ENCODE results near the gene MYL4.
"Not testable (repeated sequence)": the region's sequence is repeated elsewhere in the genome, so short reads cannot be mapped to it uniquely, and the experiment has no call there.

The MYL4 gene

DNA sequence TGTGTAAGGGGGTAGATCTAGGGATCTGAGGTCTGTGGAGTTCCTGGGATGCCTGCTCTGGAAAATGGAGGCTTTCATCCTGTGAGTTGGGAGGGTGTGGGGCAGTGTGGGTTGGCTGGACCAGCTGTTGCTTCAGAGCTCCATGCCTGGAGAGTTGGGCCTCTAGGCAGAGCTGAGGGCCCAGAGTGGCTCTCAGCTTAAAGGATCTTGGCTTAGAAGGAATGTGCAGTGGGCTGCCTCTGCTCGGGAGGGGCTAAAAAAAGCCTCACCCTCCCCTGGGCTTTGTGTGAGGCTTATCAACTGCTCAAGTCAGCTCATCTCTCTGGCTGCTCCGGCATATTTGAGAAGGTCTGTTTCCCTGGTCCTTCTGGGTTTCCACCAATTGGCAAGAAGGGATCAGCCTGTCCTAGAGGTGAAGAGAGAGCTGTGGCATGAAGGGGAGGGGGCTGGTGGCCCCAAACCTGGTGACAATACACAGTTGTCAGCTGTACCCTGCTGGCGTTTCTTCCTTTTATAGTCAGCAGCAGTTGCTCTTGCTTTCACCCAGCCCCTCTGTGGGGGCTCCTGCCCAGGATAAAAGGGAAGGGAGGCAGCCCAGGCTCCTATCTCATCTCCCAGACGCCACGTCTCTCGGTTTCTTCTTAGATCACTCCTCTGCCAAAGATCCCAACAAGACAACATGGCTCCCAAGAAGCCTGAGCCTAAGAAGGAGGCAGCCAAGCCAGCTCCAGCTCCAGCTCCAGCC lies at the start of gene MYL4:
Gene MYL4, plus strand, starts transcription at position 605 of the 745 bp plus-strand sequence. Its CDS starts 75 bp downstream, at position 680.
- no peak for DNase-seq

DNA sequence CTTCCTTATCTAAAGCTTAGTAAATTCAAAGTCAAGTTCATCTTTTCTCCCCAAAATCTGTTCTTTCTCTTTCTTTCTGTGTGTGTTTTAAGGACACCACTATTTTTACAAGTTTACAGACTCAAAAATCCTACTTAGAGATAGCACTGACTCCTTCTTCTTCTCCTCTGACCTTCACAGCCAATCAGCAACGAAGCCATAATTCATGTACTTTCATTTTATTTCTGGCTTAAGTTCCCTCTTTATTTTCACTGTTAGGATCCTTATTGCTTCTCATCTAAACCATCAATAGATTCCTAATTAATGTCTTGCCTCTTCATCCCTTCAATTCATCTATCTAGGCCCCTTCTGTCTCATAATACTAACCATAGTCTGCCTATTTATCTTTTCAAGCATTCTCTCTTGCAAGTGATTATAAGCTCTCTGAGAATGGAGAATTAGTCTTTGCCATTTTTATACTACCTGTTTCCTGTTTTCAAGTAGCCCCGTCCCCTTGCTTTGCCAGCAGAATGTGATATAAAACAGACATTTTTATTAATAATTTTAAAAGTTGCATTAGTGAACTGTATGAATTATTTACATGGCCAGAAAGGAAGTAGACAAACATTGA lies 47.0 kb upstream of the MYL4 start:
- DNase-seq, result no peak

DNA sequence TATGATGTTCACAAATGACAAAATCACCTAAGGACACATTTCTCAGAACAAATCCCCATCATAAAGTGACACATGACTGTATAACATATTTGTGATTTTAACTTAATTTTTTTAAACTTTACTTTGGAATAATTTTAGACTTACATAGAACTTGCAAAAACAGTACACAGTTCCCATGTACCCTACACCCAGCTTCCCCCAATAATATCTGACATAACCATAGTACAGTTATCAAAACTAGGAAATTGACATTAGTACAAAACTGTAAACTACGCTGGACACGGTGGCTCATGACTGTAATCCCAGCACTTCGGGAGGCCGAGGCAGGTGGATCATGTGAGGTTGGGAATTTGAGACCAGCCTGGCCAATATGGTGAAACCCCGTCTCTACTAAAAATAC lies 44.9 kb upstream of the MYL4 start:
- DNase-seq, result no peak

DNA sequence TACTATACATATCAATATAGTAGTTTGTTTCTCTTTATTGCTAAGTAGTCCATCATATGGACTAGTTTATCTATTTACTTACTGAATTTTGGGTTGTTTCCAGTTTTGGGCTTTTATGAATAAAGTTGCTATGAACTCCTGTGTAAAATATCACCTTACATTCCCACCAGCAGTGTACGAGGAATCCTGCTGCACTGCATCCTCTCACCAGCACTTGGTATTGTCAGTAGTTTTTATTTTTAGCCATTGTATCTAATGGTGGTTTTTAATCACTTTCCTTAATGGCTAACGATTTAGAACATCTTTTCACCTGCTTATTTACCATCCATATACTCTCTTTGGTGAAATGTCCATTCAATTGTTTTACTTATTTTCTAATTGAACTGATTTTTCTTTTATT lies 44.0 kb upstream of the MYL4 start:
- DNase-seq, result no peak

DNA sequence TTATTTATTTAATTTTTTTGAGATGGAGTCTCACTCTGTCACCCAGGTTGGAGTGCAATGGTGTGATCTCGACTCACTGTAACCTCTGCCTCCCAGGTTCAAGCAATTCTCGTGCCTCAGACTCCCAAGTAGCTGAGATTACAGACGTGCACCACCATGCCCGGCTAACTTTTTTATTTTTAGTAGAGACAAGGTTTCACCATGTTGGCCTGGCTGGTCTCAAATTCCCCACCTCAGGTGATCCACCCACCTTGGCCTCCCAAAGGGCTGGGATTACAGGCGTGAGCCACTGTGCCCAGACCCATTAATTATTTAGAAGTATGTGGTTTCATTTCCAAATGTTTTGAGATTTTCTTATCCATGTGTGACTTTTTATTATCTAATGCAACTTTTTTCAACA lies 42.3 kb upstream of the MYL4 start:
- not testable (repeated sequence) for DNase-seq

DNA sequence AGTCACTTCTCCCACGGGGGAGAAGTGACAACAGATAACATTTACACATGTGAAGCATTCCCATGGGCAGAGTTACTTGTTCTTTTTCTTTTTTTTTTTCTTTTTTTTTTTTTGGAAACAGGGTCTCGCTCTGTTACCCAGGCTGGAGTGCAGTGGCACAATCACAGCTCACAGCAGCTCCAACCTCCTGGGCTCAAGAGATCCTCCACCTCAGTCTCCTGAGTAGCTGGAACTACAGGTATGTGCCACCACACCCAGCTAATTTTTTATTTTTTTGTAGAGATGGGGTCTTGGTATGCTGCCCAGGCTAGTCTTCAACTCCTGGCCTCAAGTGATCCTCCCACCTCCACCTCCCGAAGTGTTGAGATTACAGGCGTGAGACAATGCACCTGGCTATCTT lies 40.3 kb upstream of the MYL4 start:
- not testable (repeated sequence) for DNase-seq

DNA sequence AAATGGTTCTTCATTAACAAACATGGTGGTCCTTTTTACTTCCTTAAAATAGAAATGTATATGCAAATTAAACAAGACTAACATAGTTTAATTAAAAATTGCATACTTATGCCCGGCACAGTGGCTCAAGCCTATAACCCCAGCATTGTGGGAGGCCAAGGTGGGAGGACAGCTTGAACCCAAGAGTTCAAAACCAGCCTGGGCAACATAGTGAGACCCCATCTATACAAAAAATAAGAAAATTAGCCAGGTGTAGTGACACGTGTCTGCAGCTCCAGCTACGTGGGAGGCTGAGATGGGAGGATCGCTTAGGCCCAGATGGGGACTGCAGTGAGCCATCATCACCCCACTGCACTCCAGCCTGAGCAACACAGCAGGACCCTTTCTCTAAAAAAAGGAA lies 38.4 kb upstream of the MYL4 start:
- no peak for DNase-seq

DNA sequence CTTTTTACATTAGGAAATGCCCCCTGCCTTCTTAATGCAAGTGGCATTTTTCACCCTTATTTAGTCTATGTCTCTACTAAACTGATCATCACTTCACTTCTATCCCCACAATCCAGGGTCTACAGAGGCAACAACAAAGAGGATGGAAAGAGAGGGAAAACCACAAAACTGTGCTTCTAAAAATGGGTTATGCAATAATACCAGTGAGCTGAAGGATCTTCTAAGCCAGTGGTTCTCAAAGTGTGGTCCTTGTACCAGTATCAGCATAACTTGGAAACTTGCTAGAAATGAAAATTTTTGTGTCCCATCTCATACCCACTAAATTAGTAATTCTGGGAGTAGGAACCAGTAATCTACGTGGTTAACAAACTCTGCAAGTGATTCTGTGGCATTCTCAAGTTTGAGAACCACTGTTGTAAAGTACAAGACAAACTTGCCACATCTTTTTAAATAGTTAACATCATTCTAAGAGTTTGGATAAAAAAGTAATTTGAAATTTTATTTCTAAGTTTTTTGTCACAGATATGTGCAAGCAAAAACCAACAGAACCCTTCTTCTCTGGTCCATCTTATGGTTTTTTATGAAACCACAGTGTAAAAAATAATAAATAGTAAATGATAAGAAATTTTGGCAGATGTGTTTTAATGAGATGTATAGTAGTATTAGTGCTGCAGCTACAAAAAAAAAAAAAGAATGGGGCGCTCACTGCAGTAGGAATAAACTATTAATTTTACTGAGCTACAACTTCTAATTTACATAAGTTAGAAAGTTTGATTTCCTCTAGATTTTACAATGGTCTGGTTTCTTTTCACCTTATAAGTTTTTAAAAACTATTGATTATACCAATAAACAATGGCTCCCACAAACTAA lies 36.2 kb upstream of the MYL4 start:
- peak; percentile 32 for DNase-seq

DNA sequence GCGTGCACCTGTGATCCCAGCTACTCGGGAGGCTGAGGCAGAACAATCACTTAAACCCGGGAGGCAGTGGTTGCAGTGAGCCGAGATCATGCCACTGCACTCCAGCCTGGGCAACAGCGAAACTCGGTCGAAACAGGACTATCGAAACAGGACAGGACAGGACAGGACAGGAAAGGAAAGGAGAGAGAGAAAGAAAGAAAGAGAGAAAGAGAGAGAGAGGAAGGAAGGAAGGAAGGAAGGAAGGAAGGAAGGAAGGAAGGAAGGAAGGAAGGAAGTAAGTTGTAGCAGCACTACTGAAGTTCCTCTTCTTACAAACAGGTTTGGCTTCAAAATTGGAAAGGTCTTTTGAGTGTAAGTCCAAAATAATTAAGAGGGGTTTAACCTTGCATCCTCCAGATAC lies 34.3 kb upstream of the MYL4 start:
- DNase-seq, result not testable (repeated sequence)

DNA sequence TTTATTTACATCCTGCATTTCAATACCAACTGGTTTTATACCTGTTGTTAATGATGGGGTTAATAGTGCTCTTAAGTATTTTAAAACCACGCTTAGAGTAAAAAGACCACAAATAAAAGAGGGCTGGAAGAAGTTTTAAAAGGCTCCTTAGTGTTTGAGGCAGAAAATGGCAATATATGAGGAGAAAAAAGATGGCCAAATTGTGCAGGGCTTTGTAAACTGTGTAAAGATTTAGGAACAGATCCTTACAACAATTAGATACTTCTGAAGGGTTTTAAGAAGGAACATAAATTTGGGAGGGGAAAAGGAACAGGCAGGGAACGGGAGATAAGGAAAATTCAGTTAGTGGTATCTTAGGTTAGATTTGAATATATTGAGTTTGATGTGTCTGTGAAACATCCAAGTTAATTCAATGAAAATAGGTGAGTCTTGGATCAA lies 32.7 kb upstream of the MYL4 start:
- no peak for DNase-seq

DNA sequence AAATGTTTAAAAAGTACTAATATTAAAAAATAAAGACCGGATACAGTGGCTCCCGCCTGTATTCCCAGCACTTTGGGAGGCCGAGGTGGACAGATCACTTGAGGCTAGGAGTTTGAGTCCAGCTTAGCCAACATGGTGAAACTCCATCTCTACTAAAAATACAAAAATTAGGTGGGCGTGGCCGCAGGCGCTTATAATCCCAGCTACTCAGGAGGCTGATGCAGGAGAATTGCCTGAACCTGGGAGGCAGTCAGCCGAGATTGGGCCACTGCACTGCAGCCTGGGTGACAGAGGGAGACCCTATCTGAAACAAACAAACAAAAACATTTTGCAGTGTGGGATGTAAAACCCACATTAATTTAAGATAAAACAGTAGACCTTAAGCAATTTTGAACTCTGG lies 31.9 kb upstream of the MYL4 start:
- DNase-seq, result no peak

DNA sequence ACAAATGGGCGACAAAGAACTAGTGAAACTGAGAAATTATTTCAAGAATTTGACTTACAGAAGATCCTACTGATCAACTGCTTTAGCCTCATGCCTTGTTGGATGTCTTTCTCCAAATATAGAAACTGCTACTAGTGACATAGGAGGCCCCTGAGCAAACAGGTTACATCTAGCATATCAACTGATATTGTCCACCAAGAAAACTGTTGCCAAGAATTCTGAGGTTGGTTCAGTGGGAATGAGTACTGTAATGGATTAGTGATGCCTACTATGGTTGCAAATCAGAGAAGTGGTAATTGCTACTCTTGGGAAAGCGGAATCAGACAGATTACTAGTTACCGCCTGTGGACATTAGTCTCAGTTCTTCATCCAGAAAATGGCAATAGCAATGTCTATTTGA lies 30.0 kb upstream of the MYL4 start:
- no peak for DNase-seq

DNA sequence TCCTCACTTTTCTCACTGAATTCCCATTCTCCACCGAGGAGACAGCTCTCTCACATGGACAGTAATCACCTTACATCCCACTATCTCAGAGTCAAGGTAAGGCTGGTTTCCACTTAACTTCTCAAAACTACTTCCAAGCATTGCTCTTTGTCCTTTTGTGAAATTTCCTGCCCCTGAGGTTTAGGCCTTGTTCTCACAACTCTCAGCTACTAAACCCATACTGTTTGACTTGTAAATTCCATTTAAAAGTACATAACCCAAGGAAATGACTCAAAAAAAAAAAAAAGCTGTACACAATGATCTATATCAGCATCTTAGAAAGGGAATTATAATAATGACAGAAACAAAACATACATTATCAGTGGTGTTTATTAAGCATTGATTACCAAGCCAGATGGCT lies 28.8 kb upstream of the MYL4 start:
- no peak for DNase-seq

DNA sequence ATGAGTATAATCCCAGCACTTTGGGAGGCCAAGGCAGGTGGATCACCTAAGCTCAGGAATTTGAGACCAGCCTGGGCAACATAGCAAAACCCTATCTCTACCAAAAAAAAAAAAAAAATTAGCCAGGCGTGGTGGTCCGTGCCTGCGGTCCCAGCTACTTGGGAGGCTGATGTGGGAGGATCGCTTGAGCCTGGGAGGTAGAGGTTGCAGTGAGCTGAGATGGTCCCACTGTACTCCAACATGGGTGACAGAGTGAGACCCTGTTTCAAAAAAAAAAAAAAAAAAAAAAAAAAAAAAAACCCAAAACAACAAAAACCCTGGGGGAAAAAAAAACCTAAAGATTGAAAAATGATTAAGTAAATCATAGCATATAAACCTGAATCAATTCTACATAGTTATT lies 28.2 kb upstream of the MYL4 start:
- DNase-seq, result not testable (repeated sequence)

DNA sequence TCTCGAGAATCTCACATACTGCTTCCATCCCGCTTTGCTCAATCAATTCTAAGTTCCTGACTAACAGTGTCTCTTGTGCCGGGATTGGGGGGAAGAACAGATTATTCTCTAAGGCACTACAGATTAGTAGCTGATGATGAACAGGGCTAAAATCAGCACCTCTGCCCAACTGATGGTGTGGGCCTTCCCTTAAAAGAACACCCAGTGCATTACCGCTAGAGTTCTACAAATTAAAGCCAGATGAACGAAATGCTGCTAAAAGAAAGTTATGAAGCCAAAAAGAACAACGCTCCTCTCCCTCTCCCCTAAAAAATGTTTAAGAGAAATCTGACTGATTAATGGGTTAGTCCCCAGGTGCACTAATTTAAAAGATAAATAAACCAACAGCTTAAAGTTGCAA lies 24.5 kb upstream of the MYL4 start:
- DNase-seq, result no peak

DNA sequence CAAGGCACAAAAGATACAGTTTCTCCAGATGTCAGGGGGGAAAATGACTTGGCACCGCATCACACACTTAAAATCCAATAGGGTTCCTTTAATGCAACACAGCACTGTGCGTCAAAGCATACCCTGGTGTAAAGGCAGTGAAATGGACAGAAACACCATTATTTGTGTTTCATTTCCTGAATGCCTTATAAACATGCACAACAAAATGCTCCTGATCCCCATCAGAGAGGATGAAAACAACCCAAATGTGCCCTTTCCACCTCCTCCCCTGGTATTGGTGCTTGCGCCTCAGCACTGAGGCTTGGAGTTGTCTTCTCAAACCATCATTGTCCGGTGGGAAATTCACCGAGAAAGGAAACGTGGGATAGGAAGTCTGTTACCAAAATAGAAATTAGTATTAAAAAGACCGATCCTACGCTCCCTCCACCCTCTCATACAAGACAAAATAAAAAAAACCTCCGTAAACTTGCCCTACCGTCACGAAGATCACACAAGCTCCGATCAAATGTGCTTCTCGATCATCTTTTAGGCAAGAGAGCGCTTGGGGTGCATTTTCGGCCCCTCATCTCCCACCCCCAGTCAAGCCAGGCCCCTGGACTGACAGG lies 20.8 kb upstream of the MYL4 start:
- peak; percentile 33 for DNase-seq

DNA sequence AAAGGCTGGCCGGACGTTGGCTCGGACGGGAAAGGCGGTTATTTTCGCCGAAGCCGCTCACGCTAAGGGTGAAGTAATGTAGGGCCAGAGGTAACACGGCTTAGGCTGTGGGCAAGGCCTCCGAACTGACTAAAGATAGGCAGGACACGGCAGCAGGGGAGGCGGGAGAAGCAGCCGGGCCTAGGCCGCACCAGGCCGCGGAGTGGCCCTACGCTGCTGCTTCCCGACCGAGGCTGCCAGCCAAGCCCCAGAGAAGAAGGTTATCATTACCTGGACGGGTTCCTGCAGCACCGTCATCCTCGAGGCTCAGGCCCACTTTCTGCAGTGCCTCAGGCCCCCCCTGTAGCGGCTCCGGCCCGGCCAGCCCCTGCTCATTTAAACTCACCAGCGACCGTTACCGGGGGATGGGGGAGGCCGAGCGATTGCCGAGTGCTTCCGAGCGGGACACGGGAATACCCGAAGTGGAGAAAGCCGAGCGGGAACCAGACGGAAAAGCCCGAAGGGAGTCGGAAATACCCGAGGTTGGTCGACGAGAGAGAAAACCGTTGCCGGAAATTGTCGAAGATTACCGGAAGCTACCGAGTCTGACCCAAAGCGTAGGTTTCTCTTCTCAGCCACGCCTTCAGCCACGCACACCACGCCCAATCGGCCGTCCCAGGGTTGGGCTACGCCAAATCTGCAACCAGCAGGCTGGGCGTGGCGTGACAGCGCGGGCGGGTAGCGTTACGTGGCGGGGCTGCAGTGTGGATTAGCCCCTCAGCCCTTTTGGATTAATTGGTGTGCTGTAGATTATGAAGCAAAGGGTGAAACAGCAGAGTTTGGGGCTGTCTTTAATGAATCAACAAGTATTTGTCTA lies 20.0 kb upstream of the MYL4 start, which contains the start of gene CDC27:
Gene CDC27, minus strand, starts transcription at position 420 of the 856 bp plus-strand sequence. Its CDS starts 123 bp downstream, at position 297.
- DNase-seq, result peak; percentile 100

DNA sequence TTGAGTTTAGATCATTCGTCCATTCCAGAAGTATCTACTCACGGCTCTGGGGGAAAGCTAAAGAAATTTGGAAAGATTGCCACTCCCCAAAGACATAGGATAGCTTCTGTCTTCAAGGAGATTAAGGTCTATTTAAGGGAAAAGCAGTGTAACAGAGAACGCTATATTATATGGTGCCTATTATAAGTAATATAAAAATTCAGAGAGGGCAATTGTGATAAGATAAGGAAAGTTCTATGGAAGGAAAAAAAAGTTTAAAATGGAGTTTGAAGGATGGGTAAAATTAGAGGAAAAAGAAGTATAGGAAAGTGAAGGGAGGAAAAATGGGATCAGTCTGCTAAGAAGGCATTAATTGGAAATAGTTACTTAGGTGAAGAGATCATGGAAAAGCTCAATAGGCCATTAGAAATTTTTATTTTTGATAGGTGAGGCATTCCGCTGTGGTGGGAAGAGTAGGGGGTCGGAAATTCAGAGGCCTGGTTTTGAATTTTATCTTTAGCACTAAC lies 19.4 kb upstream of the MYL4 start:
- DNase-seq, result no peak

DNA sequence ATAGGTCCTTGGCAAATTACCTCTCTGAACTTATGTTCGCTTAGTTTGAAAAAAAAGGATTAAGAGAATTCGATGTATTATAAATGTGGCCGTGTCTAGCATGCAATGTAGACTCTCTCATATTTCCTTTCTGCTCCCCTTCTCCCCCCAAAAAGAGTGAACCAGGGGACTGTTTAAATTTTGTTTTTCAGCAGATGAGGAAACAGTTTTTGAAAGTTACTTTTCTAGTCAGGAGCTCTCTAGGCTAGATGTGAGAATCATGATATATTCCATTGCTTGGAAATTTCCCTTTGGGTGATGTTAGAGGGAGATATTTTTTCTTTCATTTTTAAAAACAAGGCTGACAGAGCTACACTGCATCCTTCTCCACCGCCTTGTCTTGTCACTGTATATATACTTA lies 18.9 kb upstream of the MYL4 start:
- DNase-seq, result no peak

DNA sequence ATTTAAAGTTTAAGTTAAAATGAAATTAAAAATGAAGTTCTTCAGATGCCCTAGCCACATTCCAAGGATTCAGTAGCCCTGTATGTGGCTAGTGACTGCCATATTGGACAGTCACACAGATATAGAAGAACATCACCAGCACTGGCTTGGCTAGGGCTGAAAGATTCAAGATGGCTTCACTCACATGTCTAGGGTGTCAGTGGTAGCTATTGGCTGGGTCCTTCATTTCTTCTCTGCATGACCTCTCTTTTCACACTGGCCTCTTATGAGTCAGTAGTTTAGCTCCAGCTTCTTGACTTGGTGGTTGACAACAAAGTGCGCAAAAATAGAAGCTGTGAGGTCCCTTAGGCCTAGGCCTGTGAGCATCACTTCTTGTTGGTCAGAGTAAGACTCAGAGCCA lies 18.4 kb upstream of the MYL4 start:
- DNase-seq, result no peak

DNA sequence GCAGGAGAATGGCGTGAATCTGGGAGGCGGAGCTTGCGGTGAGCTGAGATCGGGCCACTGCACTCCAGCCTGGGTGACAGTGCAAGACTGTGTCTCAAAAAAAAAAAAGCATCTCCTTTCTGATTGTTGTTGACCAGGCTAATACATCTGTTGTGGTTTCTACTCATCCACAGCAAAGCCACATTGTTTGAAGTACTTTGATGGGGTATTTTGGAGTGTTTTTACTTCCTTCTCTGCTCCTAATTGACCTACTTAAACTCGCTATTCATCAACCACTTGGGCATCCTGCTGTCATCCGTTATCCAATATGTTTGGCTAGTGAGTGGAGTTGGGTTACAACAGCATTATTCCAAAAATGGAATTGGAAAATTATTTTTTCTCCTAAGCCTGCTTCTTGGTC lies 16.6 kb upstream of the MYL4 start:
- DNase-seq, result no peak

DNA sequence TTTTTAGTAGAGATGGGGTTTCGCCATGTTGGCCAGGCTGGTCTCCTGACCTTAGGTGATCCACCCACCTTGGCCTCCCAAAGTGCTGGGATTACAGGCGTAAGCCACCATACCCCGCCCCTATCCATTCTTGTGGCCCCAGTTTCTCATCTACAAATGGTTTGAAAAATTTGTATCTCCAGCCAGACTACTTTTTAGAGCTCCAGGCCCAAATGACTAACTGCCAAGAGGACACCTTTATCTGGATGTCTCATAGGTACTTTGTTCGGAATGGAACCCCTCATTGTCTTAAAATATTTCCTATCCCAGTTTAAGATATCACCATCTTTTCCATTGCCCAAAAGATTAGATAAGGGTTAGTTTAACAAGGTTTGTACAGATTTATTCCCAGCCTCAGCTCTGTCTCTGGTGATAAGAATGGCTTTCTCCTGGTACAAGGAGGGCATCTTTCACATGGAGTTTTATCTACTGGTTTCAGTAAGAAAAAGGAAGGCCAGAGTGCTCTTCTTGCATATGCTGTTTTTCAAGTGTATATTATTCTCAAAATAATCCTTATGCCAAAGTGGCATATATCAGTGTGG lies 15.1 kb upstream of the MYL4 start:
- DNase-seq, result no peak
